SH-SY5Y (cell line): Measurements from ENCODE around the gene SMIM26.

Source experiments
- GATA2 ChIP-seq: IDR thresholded peaks from 2 replicates; pipeline ENCODE4 v1.6.1; 2011; ENCODE audit warnings: mild to moderate bottlenecking, low read depth, low read length
- GATA3 ChIP-seq: IDR thresholded peaks from 2 replicates; pipeline ENCODE4 v1.6.1; 2011; ENCODE audit warnings: low read depth, mild to moderate bottlenecking, low read length, moderate library complexity

Gene SMIM26

GRCh38 chr20:18553746-18554145, 13.5 kb upstream of the SMIM26 start:
- TF ChIP-seq GATA2 (no peak), GATA3 (no peak)

GRCh38 chr20:18567739-18568091, 483 bp downstream of the SMIM26 start:
- TF ChIP-seq GATA3 = no peak
- no peak for TF ChIP-seq GATA2

GRCh38 chr20:18571009-18571408, 3.8 kb downstream of the SMIM26 start:
- TF ChIP-seq GATA3 (no peak), GATA2 (no peak)

GRCh38 chr20:18571578-18571977, 4.3 kb downstream of the SMIM26 start:
- TF ChIP-seq GATA2 (no peak), GATA3 (no peak)

- TF ChIP-seq GATA2 = no peak
- TF ChIP-seq GATA3 = no peak
These were observed 10.7 kb downstream of the SMIM26 start for GRCh38 chr20:18577942-18578341.

- TF ChIP-seq GATA2 = no peak
These were observed 11.3 kb downstream of the SMIM26 start for GRCh38 chr20:18578581-18578980.

- no peak for TF ChIP-seq GATA3
- no peak for TF ChIP-seq GATA2
These were observed 12.8 kb downstream of the SMIM26 start for GRCh38 chr20:18580012-18580411.

GRCh38 chr20:18585134-18585533, 17.9 kb downstream of the SMIM26 start:
- TF ChIP-seq GATA2 = no peak
- TF ChIP-seq GATA3 = no peak

- TF ChIP-seq GATA2 = no peak
- no peak for TF ChIP-seq GATA3
These were observed 20.7 kb downstream of the SMIM26 start, which contains the start of gene DTD1 for GRCh38 chr20:18587665-18588573. Gene DTD1, plus strand, starts transcription at chr20:18588054. Its CDS starts 19 bp downstream, at chr20:18588073.

- TF ChIP-seq GATA2 (peak; percentile 31; the same call in 1 of the 2 replicates), GATA3 (no peak)
These were observed 21.3 kb downstream of the SMIM26 start for GRCh38 chr20:18588574-18588933.

GRCh38 chr20:18589941-18590674, 22.9 kb downstream of the SMIM26 start:
- TF ChIP-seq GATA3 (no peak), GATA2 (no peak)

GRCh38 chr20:18596270-18596669, 29.0 kb downstream of the SMIM26 start:
- TF ChIP-seq GATA3 = no peak
- TF ChIP-seq GATA2 = no peak

- TF ChIP-seq GATA3 (no peak), GATA2 (no peak)
These were observed 42.5 kb downstream of the SMIM26 start for GRCh38 chr20:18609741-18610140.

GRCh38 chr20:18611492-18611891, 44.3 kb downstream of the SMIM26 start:
- TF ChIP-seq GATA2 = no peak
- no peak for TF ChIP-seq GATA3

- no peak for TF ChIP-seq GATA3
- TF ChIP-seq GATA2 = no peak
These were observed 46.3 kb downstream of the SMIM26 start for GRCh38 chr20:18613553-18613952.
